Keratinocyte (primary cell): ENCODE data around the gene FCF1. TPM values are rescaled to one million over a fixed set of nuclear protein-coding genes. Genes with fewer than 3 reads are reported as not detected.

Source experiments
- DNase-seq: peaks from one replicate; pipeline ENCODE4 v3.0.0-alpha.2; 2011; ENCODE audit warnings: low read depth, missing footprints, low spot score
- FAIRE-seq: peaks from 2 replicates; lab custom pipeline; 2011; peaks lifted over from hg19 to GRCh38; lab: Jason Lieb, UNC
- H2AFZ ChIP-seq: 2 replicates; pipeline ENCODE4 v1.6.0; 2012; ENCODE audit warnings: low read length, control low read depth, inconsistent platforms; ENCODE audit not compliant: control insufficient read depth
- H3K27ac ChIP-seq: 2 replicates; pipeline ENCODE4 v1.5.1; 2011; ENCODE audit warnings: low read length; ENCODE audit not compliant: control insufficient read depth, insufficient read depth
- H3K27me3 ChIP-seq: 3 replicates; pipeline ENCODE4 v1.6.0; 2011; ENCODE audit warnings: low read length; ENCODE audit not compliant: control insufficient read depth, insufficient read depth; ENCODE audit errors: extremely low read depth
- H3K36me3 ChIP-seq, 2 experiments: 2 replicates in 1 of 2; 3 replicates in 1 of 2; pipeline ENCODE4 v1.5.1; 2011; ENCODE audit warnings: low read length in 2 of 2, mild to moderate bottlenecking in 1 of 2; ENCODE audit not compliant: control insufficient read depth in 2 of 2, insufficient read depth in 2 of 2; ENCODE audit errors: extremely low read depth in 1 of 2
- H3K4me1 ChIP-seq: 3 replicates; pipeline ENCODE4 v1.5.1; 2011; ENCODE audit warnings: low read length; ENCODE audit not compliant: control insufficient read depth, insufficient read depth; ENCODE audit errors: extremely low read depth
- H3K4me2 ChIP-seq: 3 replicates; pipeline ENCODE4 v1.6.0; 2011; ENCODE audit warnings: low read depth, low read length; ENCODE audit not compliant: control insufficient read depth, insufficient read depth; ENCODE audit errors: extremely low read depth
- H3K4me3 ChIP-seq, 3 experiments: fragments of 200-600 bp in 1 of 3; sonication (generic) in 1 of 3; 2 replicates in 2 of 3; 3 replicates in 1 of 3; pipeline ENCODE4 v1.5.1; 2011 to 2016; ENCODE audit warnings: low read length in 3 of 3, mild to moderate bottlenecking in 3 of 3, control low read depth in 2 of 3, inconsistent platforms in 1 of 3, low read depth in 1 of 3, mixed read lengths in 1 of 3, mixed run types in 1 of 3, moderate library complexity in 1 of 3; ENCODE audit not compliant: control insufficient read depth in 2 of 3, insufficient read depth in 2 of 3; ENCODE audit errors: extremely low read depth in 1 of 3
- H3K79me2 ChIP-seq: 2 replicates; pipeline ENCODE4 v1.6.0; 2012; ENCODE audit warnings: low read length; ENCODE audit not compliant: control insufficient read depth, insufficient read depth
- H3K9ac ChIP-seq: 3 replicates; pipeline ENCODE4 v1.6.0; 2011; ENCODE audit warnings: low read length; ENCODE audit not compliant: control insufficient read depth, insufficient read depth; ENCODE audit errors: extremely low read depth
- H3K9me1 ChIP-seq: 3 replicates; pipeline ENCODE4 v1.6.0; 2011; ENCODE audit warnings: low read length; ENCODE audit not compliant: control insufficient read depth, insufficient read depth; ENCODE audit errors: extremely low read depth
- H3K9me3 ChIP-seq: 2 replicates; pipeline ENCODE4 v1.5.1; 2012; ENCODE audit warnings: low read depth, low read length; ENCODE audit not compliant: control insufficient read depth
- H4K20me1 ChIP-seq: 3 replicates; pipeline ENCODE4 v1.6.0; 2011; ENCODE audit warnings: low read length; ENCODE audit not compliant: control insufficient read depth, insufficient read depth; ENCODE audit errors: extremely low read depth
- EZH2 ChIP-seq: IDR thresholded peaks from one replicate; pipeline ENCODE4 v1.6.1; 2012; ENCODE audit warnings: inconsistent platforms, mild to moderate bottlenecking, low read length, moderate library complexity
- dilution Hi-C: fragments of 300-500 bp; cut with MboI; formaldehyde crosslinking; loops from one replicate; pipeline ENCODE4 v1.7.0; 2020; ENCODE audit warnings: low sequenced_read_pairs; ENCODE audit not compliant: extremely low pct_ligation_motif_present
- polyA plus RNA-seq, 5 experiments: library from polyadenylated mRNA; depleted of rRNA in 3 of 5; stranded (reverse) in 3 of 5; stranded (forward) in 1 of 5; unstranded in 1 of 5; fragments of >200 nt; gene quantifications; 1 replicate in 1 of 5; 2 replicates in 3 of 5; 3 replicates in 1 of 5; pipeline versions ENCODE4 v1.2.1 to v1.2.3, GENCODE V29; 2011 to 2012; ENCODE audit warnings: missing spikeins in 2 of 5, low read depth in 1 of 5, low replicate concordance in 1 of 5
- TF ChIP-seq, protein P1 (sequence below), 3 experiments: IDR thresholded peaks in 1 of 3; conservative IDR thresholded peaks in 1 of 3; optimal IDR thresholded peaks in 1 of 3; 2 replicates in 2 of 3; 3 replicates in 1 of 3; pipeline versions ENCODE3 to v1.5.1; 2011; ENCODE audit warnings: low read length in 3 of 3, mild to moderate bottlenecking in 3 of 3, moderate library complexity in 2 of 3, control low read depth in 1 of 3, inconsistent platforms in 1 of 3; ENCODE audit not compliant: insufficient read depth in 2 of 3; ENCODE audit errors: extremely low read depth in 1 of 3

The FCF1 gene
- polyA plus RNA-seq, 1 donor (not counting 4 experiments of a cell fraction or from before 2014, with no cell fraction given): 86.8 TPM

DNA sequence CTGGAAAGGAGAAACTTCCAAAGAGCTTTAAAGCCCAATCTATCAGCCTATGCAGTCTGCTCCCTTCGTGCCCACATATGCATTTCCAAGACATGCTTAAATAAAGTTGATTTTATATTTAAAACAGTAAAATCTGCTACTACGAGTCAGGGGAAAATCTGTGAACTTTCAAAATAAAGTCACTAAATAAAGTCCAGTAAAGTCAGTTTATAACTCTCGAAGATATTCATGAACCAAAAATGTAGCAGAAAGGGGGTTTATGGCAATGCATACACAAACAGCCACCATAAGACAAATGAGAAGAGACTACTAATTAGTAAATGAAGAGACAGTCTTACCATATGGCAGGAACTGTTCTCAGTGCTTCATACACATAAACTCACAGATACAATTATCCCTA is 19.8 kb upstream of the FCF1 start:
- TF ChIP-seq EZH2: no peak
- TF ChIP-seq, protein P1, sequence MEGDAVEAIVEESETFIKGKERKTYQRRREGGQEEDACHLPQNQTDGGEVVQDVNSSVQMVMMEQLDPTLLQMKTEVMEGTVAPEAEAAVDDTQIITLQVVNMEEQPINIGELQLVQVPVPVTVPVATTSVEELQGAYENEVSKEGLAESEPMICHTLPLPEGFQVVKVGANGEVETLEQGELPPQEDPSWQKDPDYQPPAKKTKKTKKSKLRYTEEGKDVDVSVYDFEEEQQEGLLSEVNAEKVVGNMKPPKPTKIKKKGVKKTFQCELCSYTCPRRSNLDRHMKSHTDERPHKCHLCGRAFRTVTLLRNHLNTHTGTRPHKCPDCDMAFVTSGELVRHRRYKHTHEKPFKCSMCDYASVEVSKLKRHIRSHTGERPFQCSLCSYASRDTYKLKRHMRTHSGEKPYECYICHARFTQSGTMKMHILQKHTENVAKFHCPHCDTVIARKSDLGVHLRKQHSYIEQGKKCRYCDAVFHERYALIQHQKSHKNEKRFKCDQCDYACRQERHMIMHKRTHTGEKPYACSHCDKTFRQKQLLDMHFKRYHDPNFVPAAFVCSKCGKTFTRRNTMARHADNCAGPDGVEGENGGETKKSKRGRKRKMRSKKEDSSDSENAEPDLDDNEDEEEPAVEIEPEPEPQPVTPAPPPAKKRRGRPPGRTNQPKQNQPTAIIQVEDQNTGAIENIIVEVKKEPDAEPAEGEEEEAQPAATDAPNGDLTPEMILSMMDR (optimal IDR thresholded peaks at IDR 0.05 in 1 of 3, IDR thresholded peaks at IDR 0.05 in 1 of 3, conservative IDR thresholded peaks at IDR 0.05 in 1 of 3; ENCODE audit: extremely low read depth in 1 of 3, insufficient read depth in 2 of 3, low read length in 3 of 3): no peak
- Histone ChIP-seq H4K20me1 (peaks cover 10% of the 10 kb centered on the region), H3K9me3 (no peaks in the 10 kb centered on the region), H3K27me3 (no peaks in the 10 kb centered on the region), H3K9ac (no peak overlapping the region), H3K4me3 (no peak overlapping the region), H2AFZ (no peak overlapping the region), H3K9me1 (no peaks in the 10 kb centered on the region), H3K36me3 (peaks cover 10 to 31% of the 10 kb centered on the region in 2 experiments), H3K4me1 (peaks cover 10% of the 10 kb centered on the region), H3K4me2 (no peak overlapping the region), H3K79me2 (peaks cover 55% of the 10 kb centered on the region), H3K27ac (no peak overlapping the region)
- DNase-seq (no peak), FAIRE-seq (no peak)
- dilution Hi-C loops: no loop called here

DNA sequence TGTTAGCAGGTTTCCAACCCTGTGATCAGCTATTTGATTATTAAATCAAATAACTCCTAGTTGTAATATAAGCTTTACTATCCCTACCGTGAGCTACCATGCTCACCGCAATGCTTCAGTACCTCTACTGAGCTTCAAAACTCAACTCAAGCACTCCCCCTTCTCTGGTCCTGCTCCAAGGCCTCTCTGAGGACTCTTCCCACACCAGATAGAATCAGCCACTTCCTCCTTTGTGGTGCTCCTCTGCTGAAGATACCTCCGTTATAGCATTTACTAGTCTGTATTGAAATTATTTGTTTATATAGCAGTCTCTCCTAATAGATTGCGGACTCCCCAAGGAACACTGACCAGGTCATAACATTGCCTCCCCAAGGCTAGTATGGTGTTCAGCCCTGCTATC is 17.5 kb upstream of the FCF1 start:
- no peak for TF ChIP-seq EZH2
- TF ChIP-seq, protein P1 (optimal IDR thresholded peaks at IDR 0.05 in 1 of 3, IDR thresholded peaks at IDR 0.05 in 1 of 3, conservative IDR thresholded peaks at IDR 0.05 in 1 of 3; ENCODE audit: extremely low read depth in 1 of 3, insufficient read depth in 2 of 3, low read length in 3 of 3): no peak
- Histone ChIP-seq H4K20me1 (peaks cover 16% of the 10 kb centered on the region), H3K36me3 (peaks cover 6 to 35% of the 10 kb centered on the region in 2 experiments), H3K27ac (no peak overlapping the region), H3K9me1 (peaks cover 2% of the 10 kb centered on the region), H3K4me3 (no peak overlapping the region), H3K9me3 (no peaks in the 10 kb centered on the region), H3K79me2 (peaks cover 63% of the 10 kb centered on the region), H2AFZ (no peak overlapping the region), H3K4me1 (peaks cover 28% of the 10 kb centered on the region), H3K9ac (no peak overlapping the region), H3K27me3 (no peaks in the 10 kb centered on the region), H3K4me2 (no peak overlapping the region)
- FAIRE-seq (no peak), DNase-seq (no peak)
- dilution Hi-C loops: no loop called here
